Skeletal muscle cell (primary cell): ENCODE results near the gene INTS15.
A peak's percentile ranks its signal among the peaks of the same experiment; 100 is the strongest.
"Not testable (repeated sequence)": the region's sequence is repeated elsewhere in the genome, so short reads cannot be mapped to it uniquely, and the experiment has no call there.

Experiments used
- DNase-seq: peaks from one replicate; pipeline ENCODE4 v3.0.0-alpha.2; 2010; ENCODE audit warnings: low read depth
- H3K4me3 ChIP-seq: 2 replicates; pipeline ENCODE4 v1.5.1; 2011; ENCODE audit warnings: low read depth, mild to moderate bottlenecking, control low read depth, low read length, moderate library complexity

INTS15 gene

GRCh38 chr7:6576024-6576866 is 13.6 kb upstream of the INTS15 start:
- no peak for DNase-seq
- H3K4me3 ChIP-seq: peak overlapping the region; percentile 75

DNA sequence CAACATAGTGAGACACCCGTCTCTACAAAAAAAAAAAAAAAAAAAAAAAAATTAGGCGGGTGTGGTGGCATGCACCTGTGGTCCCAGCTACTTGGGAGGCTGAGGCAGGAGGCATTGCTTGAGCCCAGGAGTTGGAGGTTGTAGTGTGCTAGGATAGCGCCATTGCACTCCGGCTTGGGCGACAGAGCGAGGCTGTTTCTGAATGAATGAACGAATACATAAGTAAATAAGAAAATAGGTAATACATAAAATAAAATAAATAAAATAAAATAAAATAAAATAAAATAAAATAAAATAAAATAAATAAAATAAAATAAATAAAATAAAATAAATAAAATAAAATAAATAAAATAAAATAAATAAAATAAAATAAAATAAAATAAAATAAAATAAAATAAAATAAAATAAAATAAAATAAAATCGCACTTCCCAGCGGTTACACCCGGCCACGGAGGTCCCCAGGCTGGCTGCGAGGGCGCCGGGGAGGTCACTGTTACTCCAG is 12.9 kb upstream of the INTS15 start:
- peak overlapping the region; percentile 75 for H3K4me3 ChIP-seq
- not testable (repeated sequence) for DNase-seq

DNA sequence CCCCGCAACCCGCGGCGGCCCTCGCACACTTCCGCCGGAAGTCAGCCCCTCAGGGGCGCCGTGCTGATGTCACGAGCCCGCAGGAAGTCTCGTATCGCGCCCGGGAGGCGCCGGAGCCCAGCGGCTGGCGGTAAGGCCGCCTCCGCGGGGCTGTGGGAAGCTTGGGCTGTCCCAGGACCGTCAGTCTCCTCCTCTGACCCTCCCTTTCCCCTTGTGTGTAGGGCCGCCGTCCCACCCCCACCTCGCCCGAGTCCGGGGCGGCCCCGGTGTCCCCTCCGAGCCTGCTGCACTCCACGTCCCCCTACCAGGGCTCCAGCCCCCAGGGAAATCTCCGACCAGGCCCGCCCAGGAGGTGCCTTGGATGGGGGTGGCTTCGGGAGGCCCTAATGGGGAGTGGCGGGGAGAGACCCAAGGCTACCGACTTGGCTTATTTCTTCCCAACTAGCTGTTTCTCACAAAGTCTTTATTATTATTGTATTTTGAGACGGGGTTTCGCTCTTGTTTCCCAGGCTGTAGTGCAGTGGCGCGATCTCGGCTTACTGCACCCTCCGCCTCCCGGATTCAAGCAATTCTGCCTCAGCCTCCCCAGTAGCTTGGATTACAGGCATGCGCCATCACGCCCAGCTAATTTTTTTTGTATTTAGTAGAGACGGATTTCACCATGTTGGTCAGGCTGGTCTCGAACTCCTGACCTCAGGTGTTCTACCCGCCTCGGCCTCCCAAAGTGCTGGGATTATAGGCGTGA is 12.3 kb upstream of the INTS15 start, which contains the start of gene ZDHHC4:
Gene ZDHHC4 (plus strand): TSS at position 86 of the 745 bp plus-strand sequence. CDS start 3,108 bp downstream, outside the sequence.
- DNase-seq: peak; percentile 55
- H3K4me3 ChIP-seq: peak within 1 kb of the TSS; percentile 75

DNA sequence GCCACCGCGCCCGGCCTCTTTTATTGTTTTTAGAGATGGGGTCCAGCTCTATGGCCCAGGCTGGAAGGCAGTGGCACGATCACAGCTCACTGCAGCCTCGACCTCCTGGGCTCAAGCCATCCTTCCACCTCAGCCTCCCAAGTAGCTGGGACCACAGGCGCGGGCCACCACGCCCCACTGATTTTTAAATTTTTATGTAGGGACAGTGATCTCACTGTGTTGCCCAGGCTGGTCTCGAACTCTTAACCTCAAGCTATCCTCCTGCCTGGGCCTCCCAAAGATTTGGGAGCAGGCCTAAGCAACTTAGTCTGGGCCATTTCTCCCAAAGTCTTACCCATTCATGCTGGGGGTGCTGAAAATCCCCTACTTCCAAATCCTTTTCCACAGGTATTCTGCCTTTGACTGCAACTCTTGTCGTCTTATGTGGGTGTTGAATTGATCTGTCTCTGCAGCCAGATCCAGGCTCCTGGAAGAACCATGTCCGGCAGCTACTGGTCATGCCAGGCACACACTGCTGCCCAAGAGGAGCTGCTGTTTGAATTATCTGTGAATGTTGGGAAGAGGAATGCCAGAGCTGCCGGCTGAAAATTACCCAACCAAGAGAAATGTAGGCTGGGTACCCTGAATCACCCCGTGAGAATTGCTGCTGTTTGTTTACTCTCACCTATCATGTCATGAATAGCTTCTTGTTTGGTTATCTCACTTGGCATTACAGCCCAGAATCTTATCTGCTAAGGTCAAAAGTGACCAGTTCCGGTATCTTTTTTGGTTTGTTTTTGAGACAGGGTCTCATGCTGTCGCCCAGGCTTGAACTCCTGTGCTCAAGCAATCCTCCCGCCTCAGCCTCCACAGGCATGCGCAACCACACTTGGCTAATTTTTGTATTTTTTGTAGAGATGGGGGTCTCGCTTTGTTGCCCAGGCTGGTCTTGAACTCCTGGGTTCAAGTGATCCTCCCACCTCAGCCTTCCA is 11.4 kb upstream of the INTS15 start:
- H3K4me3 ChIP-seq: peak overlapping the region; percentile 75
- no peak for DNase-seq

GRCh38 chr7:6579446-6579845 is 10.4 kb upstream of the INTS15 start:
- no peak for DNase-seq
- H3K4me3 ChIP-seq: no peak overlapping the region

GRCh38 chr7:6585746-6586432 is 3.9 kb upstream of the INTS15 start:
- not testable (repeated sequence) for H3K4me3 ChIP-seq

GRCh38 chr7:6588566-6588965 is 1.3 kb upstream of the INTS15 start:
- no peak for DNase-seq
- no peak overlapping the region for H3K4me3 ChIP-seq

More at GRCh38 chr7:6585746-6586432, 3.9 kb upstream of the INTS15 start:
- DNase-seq: not testable (repeated sequence)

DNA sequence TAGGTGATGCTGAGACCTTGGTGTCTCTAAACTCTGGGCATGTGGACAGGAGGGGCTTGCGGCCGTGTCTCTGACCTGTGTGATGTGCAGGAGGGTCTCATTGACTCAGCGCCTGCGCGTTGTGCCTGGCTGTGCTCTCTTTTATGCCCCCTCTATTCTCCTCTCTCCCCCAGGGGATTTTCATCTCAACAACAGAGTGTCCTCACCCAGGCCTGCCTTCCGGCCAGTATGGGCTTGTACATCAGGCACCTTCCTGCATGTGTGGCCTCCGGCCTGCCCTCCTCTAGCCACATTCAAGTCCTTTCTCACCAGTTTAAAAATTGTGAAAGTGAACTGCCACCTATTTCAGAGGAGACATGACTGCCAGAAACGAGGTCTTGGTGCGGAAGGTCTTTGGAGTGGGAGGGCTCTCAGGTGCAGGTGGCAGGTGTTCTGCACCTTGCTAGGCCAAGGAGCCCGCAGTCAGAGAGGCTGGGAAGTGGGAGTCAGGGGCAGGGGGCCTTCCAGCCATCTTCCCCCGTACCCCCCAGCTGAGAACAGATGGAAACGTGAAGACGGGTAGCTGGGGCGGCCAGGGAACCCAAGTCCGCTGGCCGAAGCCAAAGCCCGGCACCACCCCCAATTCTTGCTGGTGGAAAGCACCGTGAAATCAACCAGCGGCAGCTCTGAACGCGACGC is 531 bp upstream of the INTS15 start:
- DNase-seq: no peak
- H3K4me3 ChIP-seq: peak overlapping the region; percentile 35

DNA sequence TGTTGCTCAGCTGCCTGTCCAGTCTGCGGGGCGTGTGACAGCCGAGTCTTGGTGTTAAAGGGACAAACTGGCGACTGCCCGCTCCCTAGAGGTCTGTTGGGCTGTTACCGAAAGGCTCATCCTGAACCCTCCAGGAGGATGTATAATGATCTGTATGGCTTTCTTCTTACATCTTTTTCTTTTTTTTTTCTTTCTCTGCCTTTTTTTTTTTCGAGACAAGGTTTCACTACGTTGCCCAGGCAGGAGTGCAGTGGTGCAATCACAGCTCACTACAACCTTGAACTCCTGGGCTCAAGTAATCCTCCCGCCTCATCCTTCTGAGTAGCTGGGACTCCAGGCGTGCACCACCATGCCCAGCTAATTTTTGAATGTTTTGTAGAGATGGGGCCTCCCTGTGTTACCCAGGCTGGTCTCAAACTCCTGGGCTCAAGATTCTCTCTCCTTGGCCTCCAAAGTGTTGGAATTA is 857 bp downstream of the INTS15 start:
- H3K4me3 ChIP-seq: peak overlapping the region; percentile 85
- DNase-seq: no peak

GRCh38 chr7:6600093-6600492 is 10.3 kb downstream of the INTS15 start:
- no peak for DNase-seq

DNA sequence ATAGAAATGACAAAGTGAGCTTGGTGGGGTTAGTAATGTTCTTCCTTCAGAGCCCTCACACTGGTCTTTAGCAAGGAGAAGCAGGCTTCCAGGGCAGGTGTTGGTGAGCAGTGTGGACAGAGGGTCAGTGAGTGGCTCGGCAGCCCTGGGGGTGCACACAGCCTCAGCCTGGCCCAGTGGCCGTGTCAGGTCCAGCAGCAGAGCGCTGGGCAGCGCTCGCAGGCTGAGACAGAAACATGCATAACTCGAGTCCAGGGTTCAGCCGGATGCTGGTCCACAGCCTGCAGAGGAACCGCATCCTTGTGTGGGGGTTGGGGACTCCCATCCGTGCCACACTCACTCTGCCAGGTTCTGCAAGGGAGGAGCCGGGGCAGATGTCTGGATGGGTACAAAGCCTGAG is 14.6 kb downstream of the INTS15 start:
- H3K4me3 ChIP-seq: no peak overlapping the region
- no peak for DNase-seq

More at GRCh38 chr7:6600093-6600492, 10.3 kb downstream of the INTS15 start:
- no peak overlapping the region for H3K4me3 ChIP-seq

GRCh38 chr7:6606866-6607583 is 17.2 kb downstream of the INTS15 start:
- DNase-seq: no peak
- H3K4me3 ChIP-seq: no peak overlapping the region

- no peak for DNase-seq
- H3K4me3 ChIP-seq: no peak overlapping the region
Measured at GRCh38 chr7:6607651-6608051, 17.8 kb downstream of the INTS15 start.

DNA sequence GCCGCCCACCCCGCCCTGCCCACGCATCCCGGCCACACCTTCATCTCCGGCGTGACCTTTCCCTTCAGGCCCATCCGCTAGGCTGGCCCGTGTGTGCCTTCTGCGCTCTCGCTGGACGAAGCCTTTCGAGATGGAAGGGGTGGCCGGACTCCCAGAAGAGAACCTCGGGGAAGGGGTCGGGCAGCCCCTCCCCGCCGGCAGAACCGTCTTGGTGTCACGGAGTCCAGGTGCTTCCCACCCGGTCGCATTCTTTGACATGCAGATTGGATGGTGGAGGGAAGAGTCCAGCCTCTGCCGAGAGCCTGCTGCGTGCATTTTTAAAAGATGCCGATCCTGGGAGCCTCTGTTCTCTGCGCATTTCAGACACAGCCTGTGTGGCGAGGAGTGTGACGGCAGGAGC is 18.3 kb downstream of the INTS15 start:
- no peak for DNase-seq
- no peak overlapping the region for H3K4me3 ChIP-seq

DNA sequence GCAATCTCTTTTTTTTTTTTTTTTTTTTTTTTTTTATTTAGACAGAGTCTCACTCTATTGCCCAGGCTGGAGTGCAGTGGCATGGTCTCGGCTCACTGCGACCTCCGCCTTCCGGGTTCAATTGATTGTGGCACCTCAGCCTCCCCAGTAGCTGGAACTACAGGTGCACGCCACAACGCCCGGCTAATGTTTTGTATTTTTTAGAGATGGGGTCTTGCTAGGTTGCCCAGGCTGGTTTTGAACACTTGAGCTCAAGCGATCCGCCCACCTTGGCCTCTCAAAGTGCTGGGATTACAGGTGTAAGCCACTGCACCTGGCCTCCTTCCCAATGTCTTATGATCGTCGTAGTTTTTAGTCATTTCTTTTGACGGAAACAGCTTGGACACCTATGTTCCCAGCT is 19.0 kb downstream of the INTS15 start:
- no peak overlapping the region for H3K4me3 ChIP-seq
- no peak for DNase-seq

DNA sequence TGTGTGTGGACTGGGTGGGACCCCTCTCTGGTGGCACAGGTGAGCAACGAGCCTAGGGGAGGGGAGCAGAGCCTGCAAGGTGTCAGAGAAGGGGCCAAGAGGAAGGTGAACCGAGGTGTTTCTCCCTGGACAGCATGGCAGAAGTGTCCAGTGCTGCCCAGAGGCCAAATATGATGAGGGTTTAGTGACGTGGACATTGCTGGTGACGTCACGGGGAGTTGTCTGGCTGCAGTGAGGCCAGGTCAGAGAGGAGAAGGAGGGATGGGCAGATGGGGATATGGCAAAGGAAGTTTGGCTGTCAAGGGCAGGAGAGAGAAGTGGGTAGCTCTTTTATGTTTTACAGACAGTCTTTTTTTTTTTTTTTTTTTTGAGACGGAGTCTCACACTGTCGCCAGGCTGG is 23.0 kb downstream of the INTS15 start:
- DNase-seq: no peak
- no peak overlapping the region for H3K4me3 ChIP-seq

- no peak overlapping the region for H3K4me3 ChIP-seq
- DNase-seq: no peak
Measured at GRCh38 chr7:6613706-6614105, 23.9 kb downstream of the INTS15 start.
